Measurements from ENCODE around the gene IGFBP5. TPM values are rescaled to one million over a fixed set of nuclear protein-coding genes. Genes with fewer than 3 reads are reported as not detected.

The IGFBP5 gene
- polyA plus RNA-seq, 3 donors, result 352 to 398 (median 376) TPM

GRCh38 chr2:216715402-216715974, 20.1 kb upstream of the IGFBP5 start:
- no peak for DNase-seq (ENCODE audit: low read depth in 3 of 3, low spot score in 2 of 3)

- no peak for DNase-seq (ENCODE audit: low read depth in 3 of 3, low spot score in 2 of 3)
These were observed 19.0 kb upstream of the IGFBP5 start for GRCh38 chr2:216714376-216714775.

- DNase-seq (ENCODE audit: low read depth in 3 of 3, low spot score in 2 of 3), result no peak
These were observed 18.5 kb upstream of the IGFBP5 start for GRCh38 chr2:216713691-216714336.

GRCh38 chr2:216711348-216711747, 16.0 kb upstream of the IGFBP5 start:
- DNase-seq (ENCODE audit: low read depth in 3 of 3, low spot score in 2 of 3), result no peak

- DNase-seq (ENCODE audit: low read depth in 3 of 3, low spot score in 2 of 3), result no peak
These were observed 15.4 kb upstream of the IGFBP5 start for GRCh38 chr2:216710551-216711301.

- DNase-seq (ENCODE audit: low read depth in 3 of 3, low spot score in 2 of 3), result no peak
These were observed 7.4 kb upstream of the IGFBP5 start for GRCh38 chr2:216702756-216703155.

GRCh38 chr2:216701544-216701943, 6.2 kb upstream of the IGFBP5 start:
- DNase-seq (ENCODE audit: low read depth in 3 of 3, low spot score in 2 of 3), result no peak

GRCh38 chr2:216700781-216701180, 5.4 kb upstream of the IGFBP5 start:
- DNase-seq (ENCODE audit: low read depth in 3 of 3, low spot score in 2 of 3), result no peak

- DNase-seq (ENCODE audit: low read depth in 3 of 3, low spot score in 2 of 3), result peak in 1 of 3 donors; percentile 62
These were observed 4.8 kb upstream of the IGFBP5 start for GRCh38 chr2:216700088-216700567.

- DNase-seq (ENCODE audit: low read depth in 3 of 3, low spot score in 2 of 3), result no peak
These were observed 3.5 kb upstream of the IGFBP5 start for GRCh38 chr2:216698895-216699294.

GRCh38 chr2:216698293-216698692, 2.9 kb upstream of the IGFBP5 start:
- no peak for DNase-seq (ENCODE audit: low read depth in 3 of 3, low spot score in 2 of 3)

GRCh38 chr2:216696751-216697560, 1.6 kb upstream of the IGFBP5 start:
- peak in 1 of 3 donors; percentile 56 for DNase-seq (ENCODE audit: low read depth in 3 of 3, low spot score in 2 of 3)

GRCh38 chr2:216696321-216696720, 972 bp upstream of the IGFBP5 start:
- no peak for DNase-seq (ENCODE audit: low read depth in 3 of 3, low spot score in 2 of 3)

- no peak for DNase-seq (ENCODE audit: low read depth in 3 of 3, low spot score in 2 of 3)
These were observed 527 bp downstream of the IGFBP5 start for GRCh38 chr2:216694826-216695217.

GRCh38 chr2:216694082-216694825, 1.1 kb downstream of the IGFBP5 start:
- no peak for DNase-seq (ENCODE audit: low read depth in 3 of 3, low spot score in 2 of 3)

- DNase-seq (ENCODE audit: low read depth in 3 of 3, low spot score in 2 of 3), result no peak
These were observed 1.8 kb downstream of the IGFBP5 start for GRCh38 chr2:216693414-216694080.

GRCh38 chr2:216692636-216693413, 2.5 kb downstream of the IGFBP5 start:
- peak in 1 of 3 donors; percentile 81 for DNase-seq (ENCODE audit: low read depth in 3 of 3, low spot score in 2 of 3)

- peak in 2 of 3 donors; percentile 70 to 75 for DNase-seq (ENCODE audit: low read depth in 3 of 3, low spot score in 2 of 3)
These were observed 4.3 kb downstream of the IGFBP5 start for GRCh38 chr2:216690853-216691741.
